ENCODE data around the gene TTLL13. TPM values are rescaled to one million over a fixed set of nuclear protein-coding genes. Genes with fewer than 3 reads are reported as not detected.

TTLL13 gene
- total and polyA plus RNA-seq, 9 of the 15 experiments (the other 6 are each of a cell fraction or from before 2014, with no cell fraction given) = 0.05 to 0.24 (median 0.11) TPM; not detected in 1

- ATAC-seq (peak; percentile 18; the same call in 2 of the 3 replicates), FAIRE-seq (no peak), DNase-seq (ENCODE audit: extremely low read depth in 1 of 4, low spot score in 3 of 4) (no peak)
- no peak overlapping the region for H3K4me2 ChIP-seq (ENCODE audit: insufficient read depth, low read length)
- H3K4me1 ChIP-seq (replicated peaks in 1 of 2; ENCODE audit: control insufficient read depth in 2 of 2, insufficient read depth in 2 of 2, low read length in 2 of 2) = peaks cover 10 to 16% of the 10 kb centered on the region in 2 experiments
- intact Hi-C loops (cut with micrococcal nuclease) = no loop called here
- ChIA-PET CTCF (ENCODE audit: low intra/inter-chr PET ratio) (no interaction called here), POLR2A (interaction anchor here (0.6 to 1.0 kb wide), 2 partner anchors 10 to 700 kb away, joined by 3 read pairs; no protein-coding TSS in a partner anchor)
- BruUV-seq (replicated peaks) = no TSS peak
- no peaks in the 10 kb centered on the region for H3K36me3 ChIP-seq (ENCODE audit: control insufficient read depth, insufficient read depth, low read length)
- no peaks in the 10 kb centered on the region for H3K79me2 ChIP-seq (ENCODE audit: control insufficient read depth, insufficient read depth, low read length)
- TF ChIP-seq TFAM (CRISPR knock-in tag; conservative IDR thresholded peaks at IDR 0.05) (no peak), NKRF (IDR thresholded peaks at IDR 0.05; ENCODE audit: borderline replicate concordance) (no peak), GATAD2B (IDR thresholded peaks at IDR 0.05; ENCODE audit: borderline replicate concordance) (no peak), ESRRB (CRISPR knock-in tag; IDR thresholded peaks at IDR 0.05; ENCODE audit: borderline replicate concordance) (no peak), EP400 (IDR thresholded peaks at IDR 0.05) (no peak), SIX5 (IDR thresholded peaks at IDR 0.05; ENCODE audit: borderline replicate concordance in 1 of 2, insufficient read depth in 1 of 2, low read depth in 1 of 2, low read length in 2 of 2) (no peak), ZNF57 (CRISPR knock-in tag; IDR thresholded peaks at IDR 0.05) (no peak), CXXC5 (CRISPR knock-in tag; IDR thresholded peaks at IDR 0.05) (no peak), RCOR1 (IDR thresholded peaks at IDR 0.05; ENCODE audit: borderline replicate concordance in 1 of 2, low read depth in 2 of 2, low read length in 2 of 2) (no peak), U2AF2 (optimal IDR thresholded peaks at IDR 0.05; ENCODE audit: low read depth, low read length) (no peak), NFYB (IDR thresholded peaks at IDR 0.05; ENCODE audit: extremely low read depth, insufficient read length) (no peak), CGGBP1 (CRISPR knock-in tag; IDR thresholded peaks at IDR 0.05) (no peak)
- in situ Hi-C loops (cut with MboI) = loop anchor here (25.0 kb wide), 1 partner anchor 937 kb away; no protein-coding TSS in a partner anchor
- no peaks in the 10 kb centered on the region; a peak in 1 of 5 replicates for H3K27me3 ChIP-seq (ENCODE audit: control insufficient read depth in 2 of 2, insufficient read depth in 2 of 2, low read length in 2 of 2)
- 81% methylated on average over 9 of the region's 9 CpGs for WGBS (ENCODE audit: insufficient coverage, low coverage, missing lambda C conversion rate)
- no peak overlapping the region for H3K9ac ChIP-seq (ENCODE audit: insufficient read depth in 1 of 2, low read depth in 2 of 2, low read length in 2 of 2)
- H4K20me1 ChIP-seq (replicated peaks; ENCODE audit: control insufficient read depth, insufficient read depth, low read length) = no peaks in the 10 kb centered on the region
- H2AFZ ChIP-seq (ENCODE audit: low read depth, low read length) = peak overlapping the region; percentile 97
- H3K27ac ChIP-seq (ENCODE audit: extremely low read depth, low read depth, low read length) = no peak overlapping the region
- H3K4me3 ChIP-seq = no peak overlapping the region
- H3K9me1 ChIP-seq (ENCODE audit: control insufficient read depth, insufficient read depth, low read length) = peaks cover 3% of the 10 kb centered on the region
- H3K9me3 ChIP-seq (replicated peaks; ENCODE audit: control insufficient read depth, insufficient read depth, low read depth, low read length) = no peaks in the 10 kb centered on the region
These were observed 51.2 kb downstream of the TTLL13 start for GRCh38 chr15:90300541-90300940.

Data from K562 (cell line).